Endothelial cell of umbilical vein (primary cell): ENCODE data around the gene CSK.

Source experiments
- CTCF ChIP-seq, 2 donors: IDR thresholded peaks; 1 replicate in 1 of 2; 2 replicates in 1 of 2; pipeline ENCODE4 v1.5.1; 2011; ENCODE audit warnings: low read length in 2 of 2, mild to moderate bottlenecking in 2 of 2, moderate library complexity in 2 of 2, control low read depth in 1 of 2, inconsistent platforms in 1 of 2, low read depth in 1 of 2; ENCODE audit not compliant: insufficient read depth in 1 of 2; ENCODE audit errors: extremely low read depth in 1 of 2
- EZH2 ChIP-seq: IDR thresholded peaks from 2 replicates; pipeline ENCODE4 v1.6.1; 2012; ENCODE audit warnings: borderline replicate concordance, low read depth, mild to moderate bottlenecking, moderate library complexity, low read length, inconsistent platforms; ENCODE audit not compliant: severe bottlenecking
- GATA2 ChIP-seq: IDR thresholded peaks from 2 replicates; pipeline ENCODE4 v1.7.0; 2011; ENCODE audit warnings: low read depth, mild to moderate bottlenecking, moderate library complexity, mixed read lengths, low read length; ENCODE audit not compliant: insufficient read length, insufficient read depth
- JUN ChIP-seq: IDR thresholded peaks from 2 replicates; pipeline ENCODE4 v1.6.1; 2011; ENCODE audit warnings: borderline replicate concordance, low read depth; ENCODE audit not compliant: insufficient read length, insufficient read depth
- MAX ChIP-seq: IDR thresholded peaks from 2 replicates; pipeline ENCODE4 v1.6.1; 2011; ENCODE audit not compliant: insufficient read depth, insufficient read length
- MYC ChIP-seq: IDR thresholded peaks from one replicate; pipeline ENCODE4 v1.6.1; 2011; ENCODE audit warnings: mild to moderate bottlenecking, low read depth, low read length
- POLR2A ChIP-seq: IDR thresholded peaks from 2 replicates; pipeline ENCODE4 v1.6.1; 2012; ENCODE audit warnings: low read depth, mild to moderate bottlenecking, control low read depth, low read length
- POLR2AphosphoS5 ChIP-seq: IDR thresholded peaks from 2 replicates; pipeline ENCODE4 v1.6.1; 2012; ENCODE audit warnings: low read depth, mild to moderate bottlenecking, control low read depth, low read length, moderate library complexity; ENCODE audit not compliant: insufficient read depth

- TF ChIP-seq CTCF (IDR thresholded peaks at IDR 0.05; ENCODE audit: extremely low read depth in 1 of 2, insufficient read depth in 1 of 2, low read depth in 1 of 2, low read length in 2 of 2) (no peak), JUN (no peak), MAX (no peak), POLR2AphosphoS5 (no peak), POLR2A (no peak), EZH2 (no peak), MYC (no peak), GATA2 (no peak)
These were observed 34.9 kb downstream of the CSK start for GRCh38 chr15:74816624-74817369.
